ENCODE data around the gene KIF13A. TPM values are rescaled to one million over a fixed set of nuclear protein-coding genes. Genes with fewer than 3 reads are reported as not detected.
"Not testable (repeated sequence)": the region's sequence is repeated elsewhere in the genome, so short reads cannot be mapped to it uniquely, and the experiment has no call there.

Gene KIF13A
- total RNA-seq, 1 donor from 2014 or later: 51.9 TPM

DNA sequence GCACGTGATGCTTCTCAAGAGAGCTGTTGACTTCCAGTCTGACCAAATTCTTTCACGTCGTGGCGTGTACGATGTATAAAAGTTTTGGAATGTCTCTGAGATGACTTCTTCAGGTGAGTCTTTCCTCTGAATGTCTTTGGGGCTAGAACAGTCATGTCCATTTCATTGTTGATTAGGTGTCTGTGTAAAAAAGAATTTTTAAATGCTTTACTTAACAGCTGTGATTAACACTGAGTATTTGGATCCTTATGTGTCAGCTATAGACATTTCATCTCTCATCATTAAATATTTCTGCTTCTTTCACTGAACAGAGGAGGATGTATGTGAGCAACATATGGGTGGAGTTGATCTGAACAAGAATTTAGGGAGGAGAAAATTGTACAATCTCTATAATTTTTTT, 29.3 kb upstream of the KIF13A start:
- H3K36me3 Mint-ChIP-seq (ENCODE audit: low read depth): no peaks in the 10 kb centered on the region
- DNase-seq (ENCODE audit: low spot score): no peak
- no peaks in the 10 kb centered on the region for H3K9me3 Mint-ChIP-seq (ENCODE audit: low read depth)
- TF ChIP-seq, protein P1, sequence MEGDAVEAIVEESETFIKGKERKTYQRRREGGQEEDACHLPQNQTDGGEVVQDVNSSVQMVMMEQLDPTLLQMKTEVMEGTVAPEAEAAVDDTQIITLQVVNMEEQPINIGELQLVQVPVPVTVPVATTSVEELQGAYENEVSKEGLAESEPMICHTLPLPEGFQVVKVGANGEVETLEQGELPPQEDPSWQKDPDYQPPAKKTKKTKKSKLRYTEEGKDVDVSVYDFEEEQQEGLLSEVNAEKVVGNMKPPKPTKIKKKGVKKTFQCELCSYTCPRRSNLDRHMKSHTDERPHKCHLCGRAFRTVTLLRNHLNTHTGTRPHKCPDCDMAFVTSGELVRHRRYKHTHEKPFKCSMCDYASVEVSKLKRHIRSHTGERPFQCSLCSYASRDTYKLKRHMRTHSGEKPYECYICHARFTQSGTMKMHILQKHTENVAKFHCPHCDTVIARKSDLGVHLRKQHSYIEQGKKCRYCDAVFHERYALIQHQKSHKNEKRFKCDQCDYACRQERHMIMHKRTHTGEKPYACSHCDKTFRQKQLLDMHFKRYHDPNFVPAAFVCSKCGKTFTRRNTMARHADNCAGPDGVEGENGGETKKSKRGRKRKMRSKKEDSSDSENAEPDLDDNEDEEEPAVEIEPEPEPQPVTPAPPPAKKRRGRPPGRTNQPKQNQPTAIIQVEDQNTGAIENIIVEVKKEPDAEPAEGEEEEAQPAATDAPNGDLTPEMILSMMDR (IDR thresholded peaks at IDR 0.05): no peak
- H3K4me1 Mint-ChIP-seq (ENCODE audit: low read depth): no peaks in the 10 kb centered on the region
- no peak overlapping the region for H3K4me3 Mint-ChIP-seq (ENCODE audit: unreplicated experiment)
- H3K27me3 Mint-ChIP-seq (ENCODE audit: low read depth): no peaks in the 10 kb centered on the region
- no peak overlapping the region for H3K27ac Mint-ChIP-seq (ENCODE audit: unreplicated experiment)

DNA sequence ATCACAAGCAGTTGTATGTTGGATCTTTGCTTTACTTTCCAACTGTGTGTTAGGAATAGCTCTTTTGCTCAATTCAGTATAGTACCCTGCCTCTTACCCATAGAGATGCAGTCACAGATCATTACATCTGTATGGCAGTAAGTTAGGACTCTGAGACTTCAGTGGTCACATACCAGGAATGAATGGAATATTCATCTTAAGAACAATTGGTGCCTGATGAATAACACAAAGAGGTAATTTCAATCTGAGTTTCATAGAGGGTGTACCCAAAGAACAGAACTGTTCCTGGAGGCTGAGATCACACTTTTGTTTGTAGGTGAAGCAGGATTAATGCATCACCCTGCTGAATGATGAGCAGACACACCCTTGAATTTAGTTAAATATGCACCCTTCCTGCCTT, 28.7 kb upstream of the KIF13A start:
- TF ChIP-seq, protein P1 (IDR thresholded peaks at IDR 0.05): no peak
- Mint-ChIP-seq H3K9me3 (ENCODE audit: low read depth) (no peaks in the 10 kb centered on the region), H3K4me1 (ENCODE audit: low read depth) (no peaks in the 10 kb centered on the region), H3K27me3 (ENCODE audit: low read depth) (no peaks in the 10 kb centered on the region), H3K4me3 (ENCODE audit: unreplicated experiment) (no peak overlapping the region), H3K27ac (ENCODE audit: unreplicated experiment) (no peak overlapping the region), H3K36me3 (ENCODE audit: low read depth) (no peaks in the 10 kb centered on the region)
- no peak for DNase-seq (ENCODE audit: low spot score)

DNA sequence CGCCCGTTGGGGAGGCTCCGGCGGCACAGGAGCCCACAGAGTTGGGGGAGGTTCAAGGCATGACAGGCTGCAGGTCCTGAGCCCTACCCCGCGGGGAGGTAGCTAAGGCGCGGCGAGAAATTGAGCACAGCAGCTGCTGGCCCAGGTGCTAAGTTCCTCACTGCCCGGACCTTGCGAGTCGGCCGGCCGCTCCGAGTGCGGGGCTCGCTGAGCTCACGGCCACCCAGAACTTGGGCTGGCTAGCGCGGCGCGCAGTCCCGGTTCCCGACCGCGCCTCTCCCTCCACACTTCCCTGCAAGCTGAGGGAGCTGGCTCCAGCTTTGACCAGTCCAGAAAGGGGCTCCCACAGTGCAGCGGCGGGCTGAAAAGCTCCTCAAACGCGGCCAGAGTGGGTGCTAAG, 23.9 kb upstream of the KIF13A start:
- Mint-ChIP-seq H3K36me3 (ENCODE audit: low read depth) (no peaks in the 10 kb centered on the region), H3K9me3 (ENCODE audit: low read depth) (no peaks in the 10 kb centered on the region), H3K27me3 (ENCODE audit: low read depth) (no peaks in the 10 kb centered on the region), H3K4me1 (ENCODE audit: low read depth) (no peaks in the 10 kb centered on the region), H3K27ac (ENCODE audit: unreplicated experiment) (no peak overlapping the region), H3K4me3 (ENCODE audit: unreplicated experiment) (no peak overlapping the region)
- DNase-seq (ENCODE audit: low spot score): no peak
- TF ChIP-seq, protein P1 (IDR thresholded peaks at IDR 0.05): no peak

DNA sequence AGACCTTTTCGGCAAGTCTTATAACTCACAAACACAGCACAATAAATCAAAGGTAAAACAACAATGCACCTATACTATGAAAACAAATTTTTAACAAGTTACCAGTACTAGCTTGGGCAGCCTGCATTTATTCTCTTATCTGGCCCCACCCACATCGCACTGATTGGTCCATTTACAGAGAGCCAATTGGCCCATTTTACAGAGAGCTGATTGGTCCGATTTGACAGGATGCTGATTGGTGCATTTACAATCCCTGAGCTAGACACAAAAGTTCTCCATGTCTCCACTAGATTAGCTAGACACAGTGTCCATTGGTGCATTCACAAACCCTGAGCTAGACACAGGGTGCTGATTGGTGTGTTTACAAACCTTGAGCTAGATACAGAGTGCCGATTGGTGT, 23.1 kb upstream of the KIF13A start:
- not testable (repeated sequence) for H3K27me3 Mint-ChIP-seq (ENCODE audit: low read depth); DNase-seq (ENCODE audit: low spot score); H3K36me3 Mint-ChIP-seq (ENCODE audit: low read depth); H3K4me3 Mint-ChIP-seq (ENCODE audit: unreplicated experiment); H3K9me3 Mint-ChIP-seq (ENCODE audit: low read depth); H3K4me1 Mint-ChIP-seq (ENCODE audit: low read depth); H3K27ac Mint-ChIP-seq (ENCODE audit: unreplicated experiment)

DNA sequence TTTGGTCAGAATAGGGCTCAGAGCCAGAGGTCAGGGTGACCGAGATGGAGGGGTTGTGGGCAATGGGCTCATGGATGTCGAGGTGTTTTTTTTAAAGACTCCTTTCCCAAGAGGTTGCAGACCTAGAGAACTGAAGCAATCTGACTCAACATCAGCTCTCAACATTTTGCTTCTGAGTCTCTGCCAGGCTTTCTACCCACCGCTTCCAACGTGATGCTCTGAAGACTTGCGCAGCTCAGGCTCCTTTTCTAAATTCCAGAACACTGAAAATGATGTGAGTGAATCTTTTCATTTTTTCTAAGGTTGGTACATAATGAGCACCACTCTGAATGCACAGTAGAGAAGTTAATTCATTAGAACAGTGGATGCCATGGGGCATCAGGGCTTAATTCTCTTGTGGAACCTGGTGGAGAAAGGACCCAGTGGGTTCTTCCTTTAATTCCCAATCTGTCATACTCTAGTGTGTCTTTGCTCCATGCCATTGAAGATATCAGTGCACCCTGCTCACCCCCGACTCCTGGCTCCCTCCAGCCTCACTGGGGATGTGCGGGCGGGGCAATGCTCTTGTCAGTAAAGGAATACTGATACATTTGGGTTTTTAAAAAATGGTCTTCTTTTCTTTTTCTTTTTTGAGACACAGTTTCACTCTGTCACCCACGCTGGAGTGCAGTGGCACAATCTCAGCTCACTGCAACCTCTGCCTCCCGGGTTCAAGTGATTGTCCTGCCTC, 17.0 kb upstream of the KIF13A start:
- H3K27ac Mint-ChIP-seq (ENCODE audit: unreplicated experiment): no peak overlapping the region
- no peak overlapping the region for H3K4me3 Mint-ChIP-seq (ENCODE audit: unreplicated experiment)
- TF ChIP-seq, protein P1 (IDR thresholded peaks at IDR 0.05): no peak
- no peaks in the 10 kb centered on the region for H3K36me3 Mint-ChIP-seq (ENCODE audit: low read depth)
- H3K4me1 Mint-ChIP-seq (ENCODE audit: low read depth): peaks cover 10% of the 10 kb centered on the region
- H3K27me3 Mint-ChIP-seq (ENCODE audit: low read depth): no peaks in the 10 kb centered on the region
- no peaks in the 10 kb centered on the region for H3K9me3 Mint-ChIP-seq (ENCODE audit: low read depth)
- no peak for DNase-seq (ENCODE audit: low spot score)

DNA sequence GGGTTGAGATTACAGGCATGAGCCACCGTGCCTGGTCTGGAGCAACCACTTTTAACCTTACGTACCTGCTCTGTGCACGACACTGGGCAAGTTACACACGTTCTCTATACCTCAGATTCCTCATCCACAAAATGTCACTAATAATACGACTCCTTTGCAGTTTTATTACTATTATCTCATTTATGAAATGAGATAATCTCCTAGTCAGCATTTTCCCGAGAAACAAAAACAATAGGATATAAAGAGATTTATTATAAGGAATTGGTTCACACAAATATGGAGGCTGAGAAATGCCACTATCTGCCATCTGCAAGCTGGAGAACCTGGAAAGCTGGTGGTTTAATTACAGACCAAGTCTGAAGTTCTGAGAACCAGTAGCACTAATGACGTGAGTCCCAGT, 12.0 kb upstream of the KIF13A start:
- H3K4me3 Mint-ChIP-seq (ENCODE audit: unreplicated experiment): no peak overlapping the region
- H3K9me3 Mint-ChIP-seq (ENCODE audit: low read depth): no peaks in the 10 kb centered on the region
- H3K27me3 Mint-ChIP-seq (ENCODE audit: low read depth): no peaks in the 10 kb centered on the region
- TF ChIP-seq, protein P1 (IDR thresholded peaks at IDR 0.05): no peak
- no peak for DNase-seq (ENCODE audit: low spot score)
- H3K4me1 Mint-ChIP-seq (ENCODE audit: low read depth): no peaks in the 10 kb centered on the region
- no peak overlapping the region for H3K27ac Mint-ChIP-seq (ENCODE audit: unreplicated experiment)
- no peaks in the 10 kb centered on the region for H3K36me3 Mint-ChIP-seq (ENCODE audit: low read depth)

All from chondrocyte (in vitro differentiated cells).